Suprapubic skin (tissue), 4 donors: ENCODE results near the gene RHAG. TPM values are rescaled to one million over a fixed set of nuclear protein-coding genes. Genes with fewer than 3 reads are reported as not detected.

Experiments
- DNase-seq, 2 donors: peaks; one replicate each; pipeline ENCODE4 v3.0.0-alpha.2; 2019; ENCODE audit warnings: low spot score in 2 of 2
- H3K27ac ChIP-seq: fragments of 200-600 bp; sonication (generic); one replicate; pipeline ENCODE4 v1.5.1; 2019
- H3K27me3 ChIP-seq: fragments of 200-600 bp; sonication (generic); one replicate; pipeline ENCODE4 v1.5.1; 2019
- H3K36me3 ChIP-seq: fragments of 200-600 bp; sonication (generic); one replicate; pipeline ENCODE4 v1.5.1; 2019
- H3K4me1 ChIP-seq: fragments of 200-600 bp; sonication (generic); one replicate; pipeline ENCODE4 v1.5.1; 2019
- H3K4me3 ChIP-seq: fragments of 200-600 bp; sonication (generic); one replicate; pipeline ENCODE4 v1.5.1; 2019; ENCODE audit warnings: mild to moderate bottlenecking
- H3K9me3 ChIP-seq: fragments of 200-600 bp; sonication (generic); one replicate; pipeline ENCODE4 v1.5.1; 2019
- CTCF ChIP-seq, 2 donors: fragments of 200-600 bp in 1 of 2; fragments of 450-650 bp in 1 of 2; sonication (generic) in 1 of 2; IDR thresholded peaks; one replicate each; pipeline ENCODE4 v1.5.1; 2016 to 2019; ENCODE audit warnings: antibody characterized with exemption in 2 of 2, mild to moderate bottlenecking in 1 of 2, moderate library complexity in 1 of 2
- EP300 ChIP-seq: sonication (generic); formaldehyde crosslinking; IDR thresholded peaks from one replicate; pipeline ENCODE4 v1.6.1; 2017; ENCODE audit warnings: antibody characterized with exemption
- POLR2A ChIP-seq, 2 donors: fragments of 450-650 bp; IDR thresholded peaks; one replicate each; pipeline ENCODE4 v1.6.1; 2017; ENCODE audit warnings: antibody characterized with exemption in 2 of 2, mild to moderate bottlenecking in 2 of 2, moderate library complexity in 2 of 2
- POLR2AphosphoS5 ChIP-seq, 3 donors: sonication (generic); formaldehyde crosslinking; IDR thresholded peaks; one replicate each; pipeline ENCODE4 v1.6.1; 2017; ENCODE audit warnings: antibody characterized with exemption in 3 of 3
- WGBS: methylation state at CpG from one replicate; pipeline ENCODE4 v1.1.5; 2018; 5-methylcytosine and 5-hydroxymethylcytosine counted together
- total RNA-seq, 4 donors: library from RNA; depleted of rRNA; stranded (reverse); fragments of >200 nt; gene quantifications; one replicate each; pipeline ENCODE4 v1.1.0, GENCODE V29; 2016

The RHAG gene
- total RNA-seq, 4 donors from 2014 or later = 0.89 TPM; not detected in 3

DNA sequence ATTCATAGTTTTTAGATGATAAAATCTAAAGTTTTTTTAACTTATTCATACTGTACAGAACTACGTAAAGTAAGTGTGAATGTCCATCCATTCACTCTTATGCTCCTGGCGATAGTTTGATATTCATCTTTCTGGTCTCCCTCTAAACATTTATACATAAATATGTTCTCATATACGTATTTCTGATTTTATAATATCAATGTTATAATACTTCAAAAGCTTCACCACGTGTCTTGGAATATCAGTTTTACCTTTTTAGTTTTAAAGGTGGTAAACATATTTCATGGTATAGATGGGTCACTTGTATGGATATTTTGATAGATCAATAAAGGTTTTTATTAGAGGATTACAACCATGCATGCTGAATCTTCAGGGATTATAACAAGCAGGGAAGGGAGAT, 10.3 kb upstream of the RHAG start:
- TF ChIP-seq POLR2A (IDR thresholded peaks at IDR 0.05) (no peak), EP300 (no peak), POLR2AphosphoS5 (IDR thresholded peaks at IDR 0.05) (no peak), CTCF (IDR thresholded peaks at IDR 0.05) (no peak)
- 81% methylated on average over 4 of the region's 4 CpGs for WGBS
- H3K27me3 ChIP-seq = no peaks in the 10 kb centered on the region
- no peaks in the 10 kb centered on the region for H3K36me3 ChIP-seq
- H3K27ac ChIP-seq = no peak overlapping the region
- H3K4me3 ChIP-seq = no peak overlapping the region
- no peak for DNase-seq
- H3K4me1 ChIP-seq = no peaks in the 10 kb centered on the region
- no peaks in the 10 kb centered on the region for H3K9me3 ChIP-seq

GRCh38 chr6:49646130-49646824, 9.6 kb upstream of the RHAG start:
- no peak overlapping the region for H3K4me3 ChIP-seq
- no peaks in the 10 kb centered on the region for H3K9me3 ChIP-seq
- 76% methylated on average over 3 of the region's 3 CpGs for WGBS
- DNase-seq = no peak
- H3K36me3 ChIP-seq = no peaks in the 10 kb centered on the region
- TF ChIP-seq POLR2AphosphoS5 (IDR thresholded peaks at IDR 0.05) (no peak), CTCF (IDR thresholded peaks at IDR 0.05) (no peak), POLR2A (IDR thresholded peaks at IDR 0.05) (no peak)
- H3K4me1 ChIP-seq = no peaks in the 10 kb centered on the region
- H3K27ac ChIP-seq = no peak overlapping the region
- no peaks in the 10 kb centered on the region for H3K27me3 ChIP-seq

GRCh38 chr6:49645139-49645538, 8.5 kb upstream of the RHAG start:
- no peak overlapping the region for H3K4me3 ChIP-seq
- no peaks in the 10 kb centered on the region for H3K9me3 ChIP-seq
- no peak overlapping the region for H3K27ac ChIP-seq
- H3K4me1 ChIP-seq = no peaks in the 10 kb centered on the region
- WGBS = 74% methylated on average over 3 of the region's 3 CpGs
- no peak for TF ChIP-seq EP300
- TF ChIP-seq POLR2AphosphoS5 (IDR thresholded peaks at IDR 0.05) = no peak
- TF ChIP-seq CTCF (IDR thresholded peaks at IDR 0.05) = no peak
- TF ChIP-seq POLR2A (IDR thresholded peaks at IDR 0.05) = no peak
- no peak for DNase-seq
- no peaks in the 10 kb centered on the region for H3K27me3 ChIP-seq
- no peaks in the 10 kb centered on the region for H3K36me3 ChIP-seq

GRCh38 chr6:49639177-49639817, 2.7 kb upstream of the RHAG start:
- H3K27ac ChIP-seq = no peak overlapping the region
- H3K27me3 ChIP-seq = no peaks in the 10 kb centered on the region
- no peaks in the 10 kb centered on the region for H3K4me1 ChIP-seq
- no peaks in the 10 kb centered on the region for H3K9me3 ChIP-seq
- TF ChIP-seq CTCF (IDR thresholded peaks at IDR 0.05) (no peak), POLR2AphosphoS5 (IDR thresholded peaks at IDR 0.05) (no peak), EP300 (no peak), POLR2A (IDR thresholded peaks at IDR 0.05) (no peak)
- no peak for DNase-seq
- H3K4me3 ChIP-seq = no peak overlapping the region
- no peaks in the 10 kb centered on the region for H3K36me3 ChIP-seq
- 78% methylated on average over 5 of the region's 5 CpGs for WGBS

DNA sequence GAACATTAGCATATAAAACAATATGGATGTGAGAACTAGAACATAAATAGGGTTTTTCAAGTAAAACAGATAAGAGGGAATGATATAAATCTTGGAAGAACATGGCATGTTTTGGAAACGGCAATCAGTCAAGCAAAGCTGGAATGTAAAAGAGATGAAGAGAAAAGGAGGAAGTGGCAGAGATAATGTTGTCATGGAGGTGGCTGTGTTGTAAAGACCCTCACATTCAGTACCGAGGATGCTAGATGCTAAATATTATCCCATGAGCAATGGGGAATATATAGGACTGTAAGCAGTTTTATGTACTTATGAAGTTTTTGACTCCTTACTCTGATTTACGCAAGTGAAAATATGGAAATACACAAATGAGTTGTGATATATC, 702 bp upstream of the RHAG start:
- Histone ChIP-seq H3K27me3 (no peaks in the 10 kb centered on the region), H3K36me3 (no peaks in the 10 kb centered on the region), H3K27ac (no peak overlapping the region), H3K9me3 (no peaks in the 10 kb centered on the region), H3K4me3 (no peak overlapping the region), H3K4me1 (no peaks in the 10 kb centered on the region)
- DNase-seq = no peak
- no peak for TF ChIP-seq CTCF (IDR thresholded peaks at IDR 0.05)
- no peak for TF ChIP-seq EP300
- TF ChIP-seq POLR2AphosphoS5 (IDR thresholded peaks at IDR 0.05) = no peak
- 63% methylated on average over 3 of the region's 3 CpGs for WGBS
